G401.6 (cell line): ENCODE data around the gene OXCT1.

Experiments used
- FAIRE-seq: peaks from 2 replicates; lab custom pipeline; 2012; peaks lifted over from hg19 to GRCh38; lab: Jason Lieb, UNC

Gene OXCT1

GRCh38 chr5:41707853-41708603, 162.2 kb downstream of the OXCT1 start:
- FAIRE-seq = no peak

DNA sequence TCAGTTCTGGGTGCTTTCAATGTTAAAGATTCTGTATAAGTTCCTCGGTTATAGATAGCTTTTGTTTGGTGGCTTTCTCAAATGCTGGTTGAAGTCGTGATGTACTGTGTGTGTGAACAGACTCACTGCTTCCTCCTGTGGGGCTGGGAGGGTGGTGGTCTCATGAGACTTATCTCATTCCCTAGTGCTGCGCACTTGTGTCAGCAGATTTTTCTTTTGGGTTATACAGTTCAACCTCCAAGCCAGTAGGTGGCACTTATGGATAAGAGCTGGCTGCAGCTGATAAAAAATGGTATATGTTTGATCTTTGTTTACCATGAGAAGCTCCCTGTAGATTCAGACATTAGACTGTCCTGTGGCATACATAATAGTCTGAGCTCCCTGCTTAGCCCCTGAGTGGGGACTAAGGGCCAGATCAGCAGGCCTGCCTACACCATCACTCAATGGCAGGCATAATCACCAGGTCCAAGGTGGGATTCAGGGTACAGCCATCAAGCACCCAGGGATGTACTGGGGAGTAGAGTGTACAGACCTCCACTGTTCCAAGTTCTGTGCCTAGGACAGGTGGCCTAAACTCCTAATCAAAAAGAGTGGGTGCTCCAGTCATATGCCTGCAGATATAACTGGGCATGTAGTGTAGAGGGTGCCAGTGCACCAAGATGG, 174.2 kb downstream of the OXCT1 start:
- no peak for FAIRE-seq

GRCh38 chr5:41686767-41687166, 183.5 kb downstream of the OXCT1 start:
- FAIRE-seq = no peak

DNA sequence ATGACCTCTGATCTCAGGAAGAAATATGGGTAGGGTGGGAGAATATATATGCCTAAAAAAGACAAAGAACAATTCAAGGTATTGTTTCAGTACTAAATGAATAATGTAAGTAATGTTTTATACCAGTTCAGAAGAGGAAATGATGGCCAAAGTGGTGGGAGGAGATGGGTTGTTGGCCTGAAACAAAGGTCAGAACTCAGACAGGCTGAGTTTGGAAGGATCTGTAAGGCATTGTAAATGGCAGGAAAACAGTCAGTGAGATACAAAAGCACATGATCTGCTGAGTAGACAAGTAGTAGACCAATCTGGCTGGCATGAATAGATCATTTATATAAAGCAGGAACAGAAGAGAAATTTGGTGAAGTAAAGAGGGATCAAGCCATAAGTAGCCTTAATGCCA, 184.0 kb downstream of the OXCT1 start:
- FAIRE-seq = no peak

DNA sequence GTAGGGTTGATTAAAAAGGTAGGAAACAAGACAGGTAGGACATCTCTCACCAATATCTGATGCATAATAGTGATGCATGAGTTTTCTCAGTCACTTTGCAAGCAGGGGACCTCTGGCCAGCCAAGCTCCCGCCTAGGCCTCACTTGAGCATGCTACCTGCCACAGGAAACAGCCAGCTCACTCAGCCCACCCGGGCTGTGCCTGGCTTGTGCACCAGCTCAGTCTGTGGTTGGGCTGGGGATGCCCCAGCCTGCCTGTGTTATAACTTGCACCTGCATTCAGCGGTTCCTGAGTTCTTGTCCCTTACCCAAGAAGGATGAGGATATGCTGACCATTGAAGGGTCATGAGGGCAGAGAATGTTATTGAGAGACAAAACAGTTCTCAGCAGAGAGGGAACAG, 187.0 kb downstream of the OXCT1 start:
- FAIRE-seq = no peak

- no peak for FAIRE-seq
These were observed 187.6 kb downstream of the OXCT1 start for GRCh38 chr5:41682641-41683040.

GRCh38 chr5:41681840-41682239, 188.4 kb downstream of the OXCT1 start:
- FAIRE-seq = no peak
